Right lobe of liver (tissue), 4 donors: ENCODE results near the gene MLANA.

Experiments
- CTCF ChIP-seq, 4 donors: fragments of 200-600 bp in 3 of 4; fragments of 450-650 bp in 1 of 4; IDR thresholded peaks; one replicate each; pipeline versions ENCODE4 v1.5.1 to v1.8.0; 2016 to 2022; ENCODE audit warnings: antibody characterized with exemption in 4 of 4, mild to moderate bottlenecking in 2 of 4
- POLR2A ChIP-seq: fragments of 450-650 bp; IDR thresholded peaks from one replicate; pipeline ENCODE4 v1.6.1; 2017; ENCODE audit warnings: antibody characterized with exemption, mild to moderate bottlenecking
- donor health status: DM: no; HTN: no; CAD: no.
- donor health status: DM: no; HTN: no; CAD: no.
- donor health status: DM: no; HTN: yes; CAD: no.

GRCh38 chr9:5900622-5901021 is 9.9 kb downstream of the MLANA start:
- no peak for TF ChIP-seq POLR2A
- no peak for TF ChIP-seq CTCF (IDR thresholded peaks at IDR 0.05)
